Measurements from ENCODE around the gene SCNN1G. TPM values are rescaled to one million over a fixed set of nuclear protein-coding genes. Genes with fewer than 3 reads are reported as not detected.

Gene SCNN1G
- total RNA-seq, 8 experiments from 2014 or later: under 0.01 to 0.19 (median 0.10) TPM; not detected in 3

GRCh38 chr16:23185656-23186055, 3.1 kb downstream of the SCNN1G start:
- Histone ChIP-seq H3K27ac (no peak overlapping the region), H3K4me3 (no peak overlapping the region), H3K4me1 (replicated peaks in 1 of 2) (peaks cover 0 to 3% of the 10 kb centered on the region in 2 donors)
- 6 to 94% (median 77%) methylated on average over 1 to 9 of the region's 11 CpGs; no CpG with 5 or more reads in 2 of the 10 experiments for WGBS, 10 experiments
- in situ Hi-C loops (cut with MboI; ENCODE audit: low pct_unique_long_range_greater_than_20kb in 2 of 9, low sequenced_read_pairs in 9 of 9, unreplicated experiment in 9 of 9): loop anchor here in 7 of 9 experiments (25.0 kb wide), 3 partner anchors 227 to 852 kb away; no protein-coding TSS in a partner anchor
- no peak for ATAC-seq (replicated peaks in 6 of 8)

GRCh38 chr16:23186171-23186570, 3.6 kb downstream of the SCNN1G start:
- 93 to 100% (median 94%) methylated on average over 3 to 14 of the region's 24 CpGs; no CpG with 5 or more reads in 7 of the 10 experiments for WGBS, 10 experiments
- in situ Hi-C loops (cut with MboI; ENCODE audit: low pct_unique_long_range_greater_than_20kb in 2 of 9, low sequenced_read_pairs in 9 of 9, unreplicated experiment in 9 of 9): loop anchor here in 7 of 9 experiments (25.0 kb wide), 3 partner anchors 226 to 851 kb away; no protein-coding TSS in a partner anchor
- H3K4me1 ChIP-seq (replicated peaks in 1 of 2): peaks cover 0 to 3% of the 10 kb centered on the region in 2 donors
- H3K4me3 ChIP-seq: no peak overlapping the region
- no peak overlapping the region for H3K27ac ChIP-seq
- no peak for ATAC-seq (replicated peaks in 6 of 8)

GRCh38 chr16:23187341-23187740, 4.8 kb downstream of the SCNN1G start:
- no peak for ATAC-seq (replicated peaks in 6 of 8)
- Histone ChIP-seq H3K4me1 (replicated peaks in 1 of 2) (peaks cover 0 to 3% of the 10 kb centered on the region in 2 donors), H3K4me3 (no peak overlapping the region), H3K27ac (no peak overlapping the region)
- 0 to 100% (median 55%) methylated on average over 1 to 2 of the region's 3 CpGs; no CpG with 5 or more reads in 6 of the 10 experiments for WGBS, 10 experiments
- in situ Hi-C loops (cut with MboI; ENCODE audit: low pct_unique_long_range_greater_than_20kb in 2 of 9, low sequenced_read_pairs in 9 of 9, unreplicated experiment in 9 of 9): loop anchor here in 7 of 9 experiments (25.0 kb wide), 3 partner anchors 225 to 850 kb away; no protein-coding TSS in a partner anchor

GRCh38 chr16:23188911-23189310, 6.4 kb downstream of the SCNN1G start:
- no peak for ATAC-seq (replicated peaks in 6 of 8)
- in situ Hi-C loops (cut with MboI; ENCODE audit: low pct_unique_long_range_greater_than_20kb in 2 of 9, low sequenced_read_pairs in 9 of 9, unreplicated experiment in 9 of 9): loop anchor here in 7 of 9 experiments (25.0 kb wide), 3 partner anchors 223 to 848 kb away; no protein-coding TSS in a partner anchor

GRCh38 chr16:23194497-23195221, 12.1 kb downstream of the SCNN1G start:
- Histone ChIP-seq H3K27ac (no peak overlapping the region), H3K4me3 (no peak overlapping the region), H3K4me1 (replicated peaks in 1 of 2) (no peaks in the 10 kb centered on the region)
- ATAC-seq (replicated peaks in 6 of 8): no peak
- in situ Hi-C loops (cut with MboI; ENCODE audit: low pct_unique_long_range_greater_than_20kb in 2 of 9, low sequenced_read_pairs in 9 of 9, unreplicated experiment in 9 of 9): loop anchor here in 7 of 9 experiments (25.0 kb wide), 3 partner anchors 218 to 843 kb away; no protein-coding TSS in a partner anchor
- 55 to 100% (median 92%) methylated on average over 1 to 9 of the region's 9 CpGs; no CpG with 5 or more reads in 2 of the 10 experiments for WGBS, 10 experiments

More at GRCh38 chr16:23188911-23189310, 6.4 kb downstream of the SCNN1G start:
- H3K27ac ChIP-seq: no peak overlapping the region
- H3K4me3 ChIP-seq: no peak overlapping the region
- H3K4me1 ChIP-seq (replicated peaks in 1 of 2): no peaks in the 10 kb centered on the region
- 100% methylated on average over 2 of the region's 2 CpGs; no CpG with 5 or more reads in 9 of the 10 experiments for WGBS, 10 experiments

- Histone ChIP-seq H3K4me3 (no peak overlapping the region), H3K4me1 (replicated peaks in 1 of 2) (no peaks in the 10 kb centered on the region), H3K27ac (no peak overlapping the region)
- WGBS, 10 experiments: 0 to 100% (median 57%) methylated on average over 1 to 3 of the region's 3 CpGs; no CpG with 5 or more reads in 2 of the 10 experiments
- ATAC-seq (replicated peaks in 6 of 8): peak in 3 of 8 experiments; percentile 56 to 86 (median 79)
- in situ Hi-C loops (cut with MboI; ENCODE audit: low pct_unique_long_range_greater_than_20kb in 2 of 9, low sequenced_read_pairs in 9 of 9, unreplicated experiment in 9 of 9): loop anchor here in 7 of 9 experiments (25.0 kb wide), 3 partner anchors 217 to 842 kb away; no protein-coding TSS in a partner anchor
Observed at GRCh38 chr16:23195366-23195978, 12.9 kb downstream of the SCNN1G start.

GRCh38 chr16:23196539-23196938, 14.0 kb downstream of the SCNN1G start:
- no peak for ATAC-seq (replicated peaks in 6 of 8)
- in situ Hi-C loops (cut with MboI; ENCODE audit: low pct_unique_long_range_greater_than_20kb in 2 of 9, low sequenced_read_pairs in 9 of 9, unreplicated experiment in 9 of 9): loop anchor here in 7 of 9 experiments (25.0 kb wide), 3 partner anchors 216 to 841 kb away; no protein-coding TSS in a partner anchor
- H3K4me3 ChIP-seq: no peak overlapping the region
- WGBS, 10 experiments: 0 to 60% (median 43%) methylated on average over 1 to 3 of the region's 5 CpGs
- no peak overlapping the region for H3K27ac ChIP-seq
- peaks cover 4 to 10% of the 10 kb centered on the region in 2 donors for H3K4me1 ChIP-seq (replicated peaks in 1 of 2)

GRCh38 chr16:23202166-23202565, 19.6 kb downstream of the SCNN1G start:
- in situ Hi-C loops (cut with MboI; ENCODE audit: low pct_unique_long_range_greater_than_20kb in 2 of 9, low sequenced_read_pairs in 9 of 9, unreplicated experiment in 9 of 9): no loop called here
- 20% methylated on average over 1 of the region's 1 CpG; no CpG with 5 or more reads in 9 of the 10 experiments for WGBS, 10 experiments

GRCh38 chr16:23206986-23207385, 24.4 kb downstream of the SCNN1G start:
- Histone ChIP-seq H3K4me3 (no peak overlapping the region), H3K27ac (no peak overlapping the region), H3K4me1 (replicated peaks in 1 of 2) (no peaks in the 10 kb centered on the region)
- in situ Hi-C loops (cut with MboI; ENCODE audit: low pct_unique_long_range_greater_than_20kb in 2 of 9, low sequenced_read_pairs in 9 of 9, unreplicated experiment in 9 of 9): no loop called here
- WGBS, 10 experiments: 4 to 100% (median 38%) methylated on average over 1 to 5 of the region's 7 CpGs; no CpG with 5 or more reads in 2 of the 10 experiments
- no peak for ATAC-seq (replicated peaks in 6 of 8)

More at GRCh38 chr16:23202166-23202565, 19.6 kb downstream of the SCNN1G start:
- peaks cover 7 to 12% of the 10 kb centered on the region in 2 donors for H3K4me1 ChIP-seq (replicated peaks in 1 of 2)
- no peak for ATAC-seq (replicated peaks in 6 of 8)
- no peak overlapping the region for H3K27ac ChIP-seq
- H3K4me3 ChIP-seq: no peak overlapping the region

- Histone ChIP-seq H3K4me3 (no peak overlapping the region), H3K27ac (no peak overlapping the region), H3K4me1 (replicated peaks in 1 of 2) (no peaks in the 10 kb centered on the region)
- no peak for ATAC-seq (replicated peaks in 6 of 8)
- in situ Hi-C loops (cut with MboI; ENCODE audit: low pct_unique_long_range_greater_than_20kb in 2 of 9, low sequenced_read_pairs in 9 of 9, unreplicated experiment in 9 of 9): no loop called here
- 27 to 72% (median 48%) methylated on average over 1 to 3 of the region's 3 CpGs; no CpG with 5 or more reads in 4 of the 10 experiments for WGBS, 10 experiments
Observed at GRCh38 chr16:23207485-23207884, 24.9 kb downstream of the SCNN1G start.

GRCh38 chr16:23209606-23210005, 27.1 kb downstream of the SCNN1G start:
- no peak for ATAC-seq (replicated peaks in 6 of 8)
- 0 to 97% (median 80%) methylated on average over 1 to 8 of the region's 9 CpGs; no CpG with 5 or more reads in 3 of the 10 experiments for WGBS, 10 experiments
- in situ Hi-C loops (cut with MboI; ENCODE audit: low pct_unique_long_range_greater_than_20kb in 2 of 9, low sequenced_read_pairs in 9 of 9, unreplicated experiment in 9 of 9): no loop called here
- Histone ChIP-seq H3K27ac (no peak overlapping the region), H3K4me1 (replicated peaks in 1 of 2) (no peaks in the 10 kb centered on the region), H3K4me3 (no peak overlapping the region)

- H3K4me3 ChIP-seq: no peak overlapping the region
- H3K4me1 ChIP-seq (replicated peaks in 1 of 2): no peaks in the 10 kb centered on the region
- 0 to 100% (median 10%) methylated on average over 1 to 3 of the region's 3 CpGs; no CpG with 5 or more reads in 4 of the 10 experiments for WGBS, 10 experiments
- no peak overlapping the region for H3K27ac ChIP-seq
- ATAC-seq (replicated peaks in 6 of 8): no peak
- in situ Hi-C loops (cut with MboI; ENCODE audit: low pct_unique_long_range_greater_than_20kb in 2 of 9, low sequenced_read_pairs in 9 of 9, unreplicated experiment in 9 of 9): no loop called here
Observed at GRCh38 chr16:23213831-23214230, 31.3 kb downstream of the SCNN1G start.

GRCh38 chr16:23214796-23215195, 32.3 kb downstream of the SCNN1G start:
- WGBS, 10 experiments: 17 to 85% (median 82%) methylated on average over 1 to 7 of the region's 7 CpGs; no CpG with 5 or more reads in 5 of the 10 experiments

More at GRCh38 chr16:23214796-23215195, 32.3 kb downstream of the SCNN1G start:
- Histone ChIP-seq H3K4me3 (no peak overlapping the region), H3K27ac (no peak overlapping the region), H3K4me1 (replicated peaks in 1 of 2) (no peaks in the 10 kb centered on the region)
- ATAC-seq (replicated peaks in 6 of 8): no peak
- in situ Hi-C loops (cut with MboI; ENCODE audit: low pct_unique_long_range_greater_than_20kb in 2 of 9, low sequenced_read_pairs in 9 of 9, unreplicated experiment in 9 of 9): no loop called here
